H9 (cell line): ENCODE measurements around the gene NRG2. TPM values are rescaled to one million over a fixed set of nuclear protein-coding genes. Genes with fewer than 3 reads are reported as not detected.

Experiments used
- DNase-seq: peaks from one replicate; pipeline ENCODE4 v3.0.0-alpha.2; 2017
- H2AFZ ChIP-seq: one replicate; pipeline ENCODE4 v1.6.1; 2013; ENCODE audit warnings: mild to moderate bottlenecking, low read length, control low read depth, moderate library complexity
- H2AK5ac ChIP-seq: 2 replicates; pipeline ENCODE4 v1.6.1; 2013; ENCODE audit warnings: low read length, control low read depth, mixed read lengths; ENCODE audit not compliant: insufficient read length
- H2BK120ac ChIP-seq: one replicate; pipeline ENCODE4 v1.6.1; 2013; ENCODE audit warnings: low read depth, mild to moderate bottlenecking, low read length, control low read depth, inconsistent platforms; ENCODE audit not compliant: poor library complexity, severe bottlenecking
- H2BK12ac ChIP-seq: 2 replicates; pipeline ENCODE4 v1.6.1; 2013; ENCODE audit warnings: low read length, control low read depth, mixed read lengths, low read depth; ENCODE audit not compliant: insufficient read length
- H2BK15ac ChIP-seq: 2 replicates; pipeline ENCODE4 v1.6.1; 2013; ENCODE audit warnings: low read depth, low read length, control low read depth
- H2BK20ac ChIP-seq: one replicate; pipeline ENCODE4 v1.6.1; 2013; ENCODE audit warnings: low read depth, mild to moderate bottlenecking, low read length, control low read depth, inconsistent platforms; ENCODE audit not compliant: poor library complexity, severe bottlenecking
- H2BK5ac ChIP-seq: 2 replicates; pipeline ENCODE4 v1.6.1; 2013; ENCODE audit warnings: low read length, control low read depth, mixed read lengths; ENCODE audit not compliant: insufficient read length
- H3K14ac ChIP-seq: 2 replicates; pipeline ENCODE4 v1.6.1; 2013; ENCODE audit warnings: low read length, control low read depth; ENCODE audit not compliant: insufficient read depth
- H3K18ac ChIP-seq: 2 replicates; pipeline ENCODE4 v1.6.1; 2013; ENCODE audit warnings: low read depth, mild to moderate bottlenecking, mixed read lengths, low read length, control low read depth; ENCODE audit not compliant: insufficient read length
- H3K23ac ChIP-seq: 2 replicates; pipeline ENCODE4 v1.6.1; 2013; ENCODE audit warnings: low read length, control low read depth, mixed read lengths, low read depth; ENCODE audit not compliant: insufficient read length
- H3K23me2 ChIP-seq: 2 replicates; pipeline ENCODE4 v1.6.1; 2013; ENCODE audit warnings: low read depth, mild to moderate bottlenecking, mixed read lengths, low read length, control low read depth; ENCODE audit not compliant: insufficient read length, poor library complexity, severe bottlenecking
- H3K27ac ChIP-seq: 2 replicates; pipeline ENCODE4 v1.5.1; 2013; ENCODE audit warnings: low read length, control low read depth, mixed read lengths, low read depth; ENCODE audit not compliant: insufficient read length
- H3K27me3 ChIP-seq: 2 replicates; pipeline ENCODE4 v1.6.1; 2013; ENCODE audit warnings: low read length, control low read depth, inconsistent platforms; ENCODE audit not compliant: insufficient read depth
- H3K4ac ChIP-seq: 2 replicates; pipeline ENCODE4 v1.6.1; 2013; ENCODE audit warnings: low read depth, mild to moderate bottlenecking, control low read depth, inconsistent platforms, low read length, moderate library complexity
- H3K4me1 ChIP-seq: 2 replicates; pipeline ENCODE4 v1.6.1; 2013; ENCODE audit warnings: low read length, control low read depth, inconsistent platforms; ENCODE audit not compliant: insufficient read depth
- H3K4me2 ChIP-seq: 2 replicates; pipeline ENCODE4 v1.6.1; 2013; ENCODE audit warnings: low read length, control low read depth, mixed read lengths; ENCODE audit not compliant: insufficient read length, insufficient read depth
- H3K56ac ChIP-seq: 2 replicates; pipeline ENCODE4 v1.6.1; 2013; ENCODE audit warnings: low read depth, mild to moderate bottlenecking, mixed read lengths, low read length, control low read depth; ENCODE audit not compliant: insufficient read length
- H3K79me1 ChIP-seq: 2 replicates; pipeline ENCODE4 v1.6.1; 2013; ENCODE audit warnings: low read depth, mild to moderate bottlenecking, moderate library complexity, low read length, control low read depth, inconsistent platforms; ENCODE audit not compliant: insufficient read depth, poor library complexity, severe bottlenecking
- H3K79me2 ChIP-seq: 2 replicates; pipeline ENCODE4 v1.6.1; 2013; ENCODE audit warnings: low read length, control low read depth, inconsistent platforms; ENCODE audit not compliant: insufficient read depth
- H3K9ac ChIP-seq: 2 replicates; pipeline ENCODE4 v1.6.1; 2013; ENCODE audit warnings: low read length, control low read depth, mixed read lengths; ENCODE audit not compliant: insufficient read length; ENCODE audit errors: extremely low read depth
- H3K9me3 ChIP-seq: one replicate; pipeline ENCODE4 v1.6.1; 2013; ENCODE audit warnings: low read depth, low read length, inconsistent platforms; ENCODE audit not compliant: control insufficient read depth
- H3T11ph ChIP-seq: one replicate; pipeline ENCODE4 v1.6.1; 2013; ENCODE audit warnings: mild to moderate bottlenecking, low read length, control low read depth, inconsistent platforms
- H4K20me1 ChIP-seq: one replicate; pipeline ENCODE4 v1.6.1; 2013; ENCODE audit not compliant: control insufficient read depth, insufficient read length, insufficient read depth
- H4K5ac ChIP-seq: 2 replicates; pipeline ENCODE4 v1.6.1; 2013; ENCODE audit warnings: low read depth, mild to moderate bottlenecking, mixed read lengths, low read length, control low read depth; ENCODE audit not compliant: insufficient read length
- H4K8ac ChIP-seq: replicated peaks from 2 replicates; pipeline ENCODE4 v1.6.1; 2013; ENCODE audit warnings: low read length, control low read depth, mixed read lengths, low read depth; ENCODE audit not compliant: insufficient read length
- H4K91ac ChIP-seq: 2 replicates; pipeline ENCODE4 v1.6.1; 2013; ENCODE audit warnings: low read depth, mild to moderate bottlenecking, moderate library complexity, mixed read lengths, low read length, control low read depth; ENCODE audit not compliant: insufficient read length
- H3K27ac Mint-ChIP-seq, 3 experiments: 2 replicates in 2 of 3; 3 replicates in 1 of 3; pipeline ENCODE4 v1.8.0; 2020 to 2021; ENCODE audit warnings: mixed read lengths in 3 of 3, mild to moderate bottlenecking in 1 of 3, moderate library complexity in 1 of 3
- H3K27me3 Mint-ChIP-seq: 2 replicates; pipeline ENCODE4 v1.8.0; 2021; ENCODE audit warnings: low read depth, mild to moderate bottlenecking, moderate library complexity, mixed read lengths
- H3K36me3 Mint-ChIP-seq, 3 experiments: 2 replicates in 2 of 3; 3 replicates in 1 of 3; pipeline ENCODE4 v1.8.0; 2020 to 2021; ENCODE audit warnings: low read depth in 3 of 3, mixed read lengths in 3 of 3; ENCODE audit not compliant: insufficient read depth in 1 of 3
- H3K4me1 Mint-ChIP-seq, 2 experiments: 2 replicates each; pipeline ENCODE4 v1.8.0; 2020; ENCODE audit warnings: mixed read lengths in 2 of 2
- H3K4me3 Mint-ChIP-seq, 2 experiments: 2 replicates in 1 of 2; 3 replicates in 1 of 2; pipeline ENCODE4 v1.8.0; 2020 to 2021; ENCODE audit warnings: mild to moderate bottlenecking in 2 of 2, mixed read lengths in 2 of 2, moderate library complexity in 1 of 2
- H3K9me3 Mint-ChIP-seq, 2 experiments: 2 replicates in 1 of 2; 3 replicates in 1 of 2; pipeline ENCODE4 v1.8.0; 2020; ENCODE audit warnings: mild to moderate bottlenecking in 2 of 2, mixed read lengths in 2 of 2, moderate library complexity in 1 of 2
- WGBS: extraction: QIAGEN DNeasy Blood & Tissue Kit; methylation state at CpG from one replicate; pipeline ENCODE4 v1.1.7; 2013; ENCODE audit warnings: missing lambda C conversion rate, low lambda C conversion rate, mixed read lengths; ENCODE audit not compliant: insufficient read length; ENCODE audit errors: extremely low coverage; 5-methylcytosine and 5-hydroxymethylcytosine counted together
- total RNA-seq: library from RNA; stranded (reverse); gene quantifications from 2 replicates; pipeline ENCODE4 v1.2.1, GENCODE V29; 2021
- TF ChIP-seq, protein P1 (sequence below): fragments of 200-600 bp; sonication (generic); conservative IDR thresholded peaks from 3 replicates; pipeline ENCODE4 v1.8.0; 2021; ENCODE audit warnings: antibody characterized with exemption, mild to moderate bottlenecking

NRG2 gene
- total RNA-seq, 1 experiment from 2014 or later: not detected

- Histone ChIP-seq H3K23ac (no peak overlapping the region), H3K9me3 (no peaks in the 10 kb centered on the region), H2AK5ac (no peak overlapping the region), H4K20me1 (no peaks in the 10 kb centered on the region), H3K23me2 (no peaks in the 10 kb centered on the region), H3K18ac (no peak overlapping the region), H3K79me1 (no peaks in the 10 kb centered on the region), H3K4me1 (no peaks in the 10 kb centered on the region), H3K27ac (no peak overlapping the region), H3K14ac (no peak overlapping the region), H3T11ph (no peak overlapping the region), H2AFZ (no peak overlapping the region), H4K8ac (no peak overlapping the region), H3K56ac (no peak overlapping the region), H2BK5ac (no peak overlapping the region), H3K79me2 (no peaks in the 10 kb centered on the region), H3K4ac (no peak overlapping the region), H4K91ac (no peak overlapping the region), H2BK120ac (no peak overlapping the region), H2BK15ac (no peak overlapping the region), H2BK20ac (no peak overlapping the region), H2BK12ac (no peak overlapping the region), H4K5ac (no peak overlapping the region), H3K9ac (no peak overlapping the region), H3K27me3 (no peaks in the 10 kb centered on the region; the same call in 1 of the 2 replicates), H3K4me2 (no peak overlapping the region)
- no peak overlapping the region for H3K27ac Mint-ChIP-seq
- peaks cover 3 to 7% of the 10 kb centered on the region in 2 experiments; a peak in 3 of 4 replicates for H3K4me1 Mint-ChIP-seq
- no peak overlapping the region for H3K4me3 Mint-ChIP-seq
- TF ChIP-seq, protein P1, sequence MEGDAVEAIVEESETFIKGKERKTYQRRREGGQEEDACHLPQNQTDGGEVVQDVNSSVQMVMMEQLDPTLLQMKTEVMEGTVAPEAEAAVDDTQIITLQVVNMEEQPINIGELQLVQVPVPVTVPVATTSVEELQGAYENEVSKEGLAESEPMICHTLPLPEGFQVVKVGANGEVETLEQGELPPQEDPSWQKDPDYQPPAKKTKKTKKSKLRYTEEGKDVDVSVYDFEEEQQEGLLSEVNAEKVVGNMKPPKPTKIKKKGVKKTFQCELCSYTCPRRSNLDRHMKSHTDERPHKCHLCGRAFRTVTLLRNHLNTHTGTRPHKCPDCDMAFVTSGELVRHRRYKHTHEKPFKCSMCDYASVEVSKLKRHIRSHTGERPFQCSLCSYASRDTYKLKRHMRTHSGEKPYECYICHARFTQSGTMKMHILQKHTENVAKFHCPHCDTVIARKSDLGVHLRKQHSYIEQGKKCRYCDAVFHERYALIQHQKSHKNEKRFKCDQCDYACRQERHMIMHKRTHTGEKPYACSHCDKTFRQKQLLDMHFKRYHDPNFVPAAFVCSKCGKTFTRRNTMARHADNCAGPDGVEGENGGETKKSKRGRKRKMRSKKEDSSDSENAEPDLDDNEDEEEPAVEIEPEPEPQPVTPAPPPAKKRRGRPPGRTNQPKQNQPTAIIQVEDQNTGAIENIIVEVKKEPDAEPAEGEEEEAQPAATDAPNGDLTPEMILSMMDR: no peak
- no peak for DNase-seq
- no peaks in the 10 kb centered on the region for H3K36me3 Mint-ChIP-seq
- H3K27me3 Mint-ChIP-seq: peaks cover 72% of the 10 kb centered on the region
- H3K9me3 Mint-ChIP-seq: no peaks in the 10 kb centered on the region
- WGBS: no CpG with 5 or more reads among the region's 4 CpGs
These were observed 37.9 kb downstream of the NRG2 start for GRCh38 chr5:140005145-140005591.
